Measurements from ENCODE around the gene MTR. TPM values are rescaled to one million over a fixed set of nuclear protein-coding genes. Genes with fewer than 3 reads are reported as not detected.

MTR gene
- polyA plus RNA-seq, 5 donors: 26.1 to 50.2 (median 42.9) TPM

- no peak for DNase-seq
These were observed 26.5 kb upstream of the MTR start for GRCh38 chr1:236768601-236769000.

- no peak for DNase-seq
These were observed 21.2 kb upstream of the MTR start for GRCh38 chr1:236773919-236774318.

- no peak for DNase-seq
These were observed 20.2 kb upstream of the MTR start for GRCh38 chr1:236774926-236775325.

- DNase-seq: no peak
These were observed 15.8 kb upstream of the MTR start for GRCh38 chr1:236779312-236779711.

- DNase-seq: no peak
These were observed 9.6 kb upstream of the MTR start for GRCh38 chr1:236785477-236785876.

GRCh38 chr1:236786453-236786852 is 8.6 kb upstream of the MTR start:
- no peak for DNase-seq

GRCh38 chr1:236794585-236795034 is 482 bp upstream of the MTR start:
- DNase-seq: no peak

- peak in 1 of 2 donors; percentile 44 for DNase-seq
These were observed 920 bp downstream of the MTR start for GRCh38 chr1:236795757-236796667.

GRCh38 chr1:236799001-236799400 is 3.9 kb downstream of the MTR start:
- DNase-seq: no peak

- no peak for DNase-seq
These were observed 5.0 kb downstream of the MTR start for GRCh38 chr1:236800002-236800620.

GRCh38 chr1:236800623-236801022 is 5.5 kb downstream of the MTR start:
- DNase-seq: no peak

GRCh38 chr1:236802264-236802663 is 7.2 kb downstream of the MTR start:
- no peak for DNase-seq

- no peak for DNase-seq
These were observed 11.5 kb downstream of the MTR start for GRCh38 chr1:236806634-236807033.

- no peak for DNase-seq
These were observed 12.9 kb downstream of the MTR start for GRCh38 chr1:236808005-236808404.

GRCh38 chr1:236808564-236809130 is 13.6 kb downstream of the MTR start:
- DNase-seq: peak; percentile 19 to 31

- DNase-seq: peak; percentile 11 to 14
These were observed 14.1 kb downstream of the MTR start for GRCh38 chr1:236809148-236809547.

GRCh38 chr1:236810018-236810417 is 14.9 kb downstream of the MTR start:
- DNase-seq: no peak

- no peak for DNase-seq
These were observed 17.4 kb downstream of the MTR start for GRCh38 chr1:236812334-236813030.

- DNase-seq: no peak
These were observed 20.8 kb downstream of the MTR start for GRCh38 chr1:236815941-236816340.

GRCh38 chr1:236819856-236820255 is 24.8 kb downstream of the MTR start:
- DNase-seq: no peak

GRCh38 chr1:236821091-236821627 is 26.1 kb downstream of the MTR start:
- DNase-seq: no peak

GRCh38 chr1:236823559-236823958 is 28.5 kb downstream of the MTR start:
- DNase-seq: no peak

Data from right lung (tissue), 5 donors.